ENCODE measurements around the gene DDX54.

DDX54 gene

GRCh38 chr12:113189361-113189760, 4.1 kb upstream of the DDX54 start:
- Histone ChIP-seq H3K14ac (ENCODE audit: low read length in 2 of 2) (no peak overlapping the region), H4K91ac (ENCODE audit: low read length) (no peak overlapping the region), H3K4me3 (ENCODE audit: insufficient read depth in 1 of 2, low read depth in 1 of 2, low read length in 2 of 2) (no peak overlapping the region), H3K4me1 (ENCODE audit: control insufficient read depth, insufficient read depth, low read depth, low read length) (peaks cover 25% of the 10 kb centered on the region), H3K79me1 (replicated peaks; ENCODE audit: low read length, poor library complexity, severe bottlenecking) (peaks cover 32% of the 10 kb centered on the region), H2AFZ (ENCODE audit: low read depth, low read length) (no peak overlapping the region), H3K36me3 (ENCODE audit: control insufficient read depth in 1 of 2, insufficient read depth in 2 of 2, low read depth in 1 of 2, low read length in 2 of 2) (peaks cover 27 to 32% of the 10 kb centered on the region in 2 experiments), H3K4me2 (ENCODE audit: low read length, poor library complexity, severe bottlenecking) (no peak overlapping the region), H2BK5ac (ENCODE audit: low read depth, low read length, poor library complexity, severe bottlenecking) (no peak overlapping the region), H3K9ac (ENCODE audit: low read length) (no peak overlapping the region), H2BK15ac (ENCODE audit: low read depth, poor library complexity, severe bottlenecking) (no peak overlapping the region), H3K9me3 (ENCODE audit: control insufficient read depth, low read length) (no peaks in the 10 kb centered on the region), H3K4ac (ENCODE audit: low read depth in 1 of 2, low read length in 2 of 2) (no peak overlapping the region), H3K27ac (ENCODE audit: low read length, poor library complexity, severe bottlenecking) (no peak overlapping the region), H4K8ac (ENCODE audit: low read length) (no peak overlapping the region), H2AK5ac (ENCODE audit: low read length, severe bottlenecking) (no peak overlapping the region), H3K18ac (ENCODE audit: low read depth in 1 of 2, low read length in 2 of 2) (no peak overlapping the region), H3K27me3 (ENCODE audit: control insufficient read depth in 1 of 2, insufficient read depth in 1 of 2, low read length in 2 of 2) (no peaks in the 10 kb centered on the region), H2BK12ac (ENCODE audit: low read length in 2 of 2) (no peak overlapping the region), H2BK120ac (ENCODE audit: low read depth, low read length) (no peak overlapping the region), H3K23ac (ENCODE audit: low read length in 2 of 2) (no peak overlapping the region)
- 100% methylated on average over 2 of the region's 2 CpGs for WGBS
- DNase-seq, result no peak

GRCh38 chr12:113186666-113187325, 1.5 kb upstream of the DDX54 start:
- no peak overlapping the region for H3K18ac ChIP-seq (ENCODE audit: low read depth in 1 of 2, low read length in 2 of 2)

GRCh38 chr12:113186033-113186365, 721 bp upstream of the DDX54 start:
- H3K4ac ChIP-seq (ENCODE audit: low read depth in 1 of 2, low read length in 2 of 2), result peak overlapping the region; percentile 46 to 85
- peak overlapping the region; percentile 50 for H2AK5ac ChIP-seq (ENCODE audit: low read length, severe bottlenecking)
- peak overlapping the region; percentile 90 for H2AFZ ChIP-seq (ENCODE audit: low read depth, low read length)
- peak; percentile 37 for DNase-seq
- peaks cover 28% of the 10 kb centered on the region for H3K79me1 ChIP-seq (replicated peaks; ENCODE audit: low read length, poor library complexity, severe bottlenecking)
- H2BK5ac ChIP-seq (ENCODE audit: low read depth, low read length, poor library complexity, severe bottlenecking), result peak overlapping the region; percentile 97
- H3K23ac ChIP-seq (ENCODE audit: low read length in 2 of 2), result peak overlapping the region in 1 of 2 experiments; percentile 60
- peak overlapping the region; percentile 16 for H4K8ac ChIP-seq (ENCODE audit: low read length)
- H3K18ac ChIP-seq (ENCODE audit: low read depth in 1 of 2, low read length in 2 of 2), result peak overlapping the region; percentile 67 to 98
- peak overlapping the region; percentile 96 for H3K9ac ChIP-seq (ENCODE audit: low read length)
- H3K9me3 ChIP-seq (ENCODE audit: control insufficient read depth, low read length), result no peaks in the 10 kb centered on the region
- peak overlapping the region; percentile 96 for H2BK120ac ChIP-seq (ENCODE audit: low read depth, low read length)
- H4K91ac ChIP-seq (ENCODE audit: low read length), result no peak overlapping the region
- H3K36me3 ChIP-seq (ENCODE audit: control insufficient read depth in 1 of 2, insufficient read depth in 2 of 2, low read depth in 1 of 2, low read length in 2 of 2), result peaks cover 17 to 18% of the 10 kb centered on the region in 2 experiments
- peak overlapping the region in 1 of 2 experiments; percentile 97 for H2BK12ac ChIP-seq (ENCODE audit: low read length in 2 of 2)
- H3K4me3 ChIP-seq (ENCODE audit: insufficient read depth in 1 of 2, low read depth in 1 of 2, low read length in 2 of 2), result peak overlapping the region; percentile 91 to 98
- 6% methylated on average over 11 of the region's 11 CpGs for WGBS
- peak overlapping the region in 1 of 2 experiments; percentile 90 for H3K14ac ChIP-seq (ENCODE audit: low read length in 2 of 2)
- no peaks in the 10 kb centered on the region for H3K27me3 ChIP-seq (ENCODE audit: control insufficient read depth in 1 of 2, insufficient read depth in 1 of 2, low read length in 2 of 2)
- H3K4me2 ChIP-seq (ENCODE audit: low read length, poor library complexity, severe bottlenecking), result peak overlapping the region; percentile 92
- H2BK15ac ChIP-seq (ENCODE audit: low read depth, poor library complexity, severe bottlenecking), result no peak overlapping the region
- H3K27ac ChIP-seq (ENCODE audit: low read length, poor library complexity, severe bottlenecking), result peak overlapping the region; percentile 41
- H3K4me1 ChIP-seq (ENCODE audit: control insufficient read depth, insufficient read depth, low read depth, low read length), result peaks cover 17% of the 10 kb centered on the region

More at GRCh38 chr12:113186666-113187325, 1.5 kb upstream of the DDX54 start:
- H3K9me3 ChIP-seq (ENCODE audit: control insufficient read depth, low read length), result no peaks in the 10 kb centered on the region
- no peak overlapping the region for H2BK120ac ChIP-seq (ENCODE audit: low read depth, low read length)
- H3K4me3 ChIP-seq (ENCODE audit: insufficient read depth in 1 of 2, low read depth in 1 of 2, low read length in 2 of 2), result peak overlapping the region in 1 of 2 experiments; percentile 98
- H2BK12ac ChIP-seq (ENCODE audit: low read length in 2 of 2), result peak overlapping the region in 1 of 2 experiments; percentile 45
- peaks cover 36% of the 10 kb centered on the region for H3K79me1 ChIP-seq (replicated peaks; ENCODE audit: low read length, poor library complexity, severe bottlenecking)
- peak overlapping the region; percentile 92 for H3K4me2 ChIP-seq (ENCODE audit: low read length, poor library complexity, severe bottlenecking)
- no peak overlapping the region for H2AFZ ChIP-seq (ENCODE audit: low read depth, low read length)
- peak overlapping the region in 1 of 2 experiments; percentile 56 for H3K4ac ChIP-seq (ENCODE audit: low read depth in 1 of 2, low read length in 2 of 2)
- peaks cover 24 to 25% of the 10 kb centered on the region in 2 experiments for H3K36me3 ChIP-seq (ENCODE audit: control insufficient read depth in 1 of 2, insufficient read depth in 2 of 2, low read depth in 1 of 2, low read length in 2 of 2)
- no peak for DNase-seq
- peak overlapping the region; percentile 96 for H3K9ac ChIP-seq (ENCODE audit: low read length)
- WGBS, result 89% methylated on average over 14 of the region's 16 CpGs
- H3K27me3 ChIP-seq (ENCODE audit: control insufficient read depth in 1 of 2, insufficient read depth in 1 of 2, low read length in 2 of 2), result no peaks in the 10 kb centered on the region
- H3K4me1 ChIP-seq (ENCODE audit: control insufficient read depth, insufficient read depth, low read depth, low read length), result peaks cover 18% of the 10 kb centered on the region
- H4K91ac ChIP-seq (ENCODE audit: low read length), result peak overlapping the region; percentile 53
- no peak overlapping the region for H4K8ac ChIP-seq (ENCODE audit: low read length)
- no peak overlapping the region for H2BK15ac ChIP-seq (ENCODE audit: low read depth, poor library complexity, severe bottlenecking)
- H3K23ac ChIP-seq (ENCODE audit: low read length in 2 of 2), result peak overlapping the region in 1 of 2 experiments; percentile 23
- no peak overlapping the region for H3K27ac ChIP-seq (ENCODE audit: low read length, poor library complexity, severe bottlenecking)
- H3K14ac ChIP-seq (ENCODE audit: low read length in 2 of 2), result no peak overlapping the region
- peak overlapping the region; percentile 8 for H2AK5ac ChIP-seq (ENCODE audit: low read length, severe bottlenecking)
- no peak overlapping the region for H2BK5ac ChIP-seq (ENCODE audit: low read depth, low read length, poor library complexity, severe bottlenecking)

- Histone ChIP-seq H2BK12ac (ENCODE audit: low read length in 2 of 2) (peak overlapping the region in 1 of 2 experiments; percentile 29), H2AFZ (ENCODE audit: low read depth, low read length) (peak overlapping the region; percentile 90), H3K9ac (ENCODE audit: low read length) (peak overlapping the region; percentile 96), H3K36me3 (ENCODE audit: control insufficient read depth in 1 of 2, insufficient read depth in 2 of 2, low read depth in 1 of 2, low read length in 2 of 2) (peaks cover 22 to 23% of the 10 kb centered on the region in 2 experiments), H3K27ac (ENCODE audit: low read length, poor library complexity, severe bottlenecking) (peak overlapping the region; percentile 65), H3K18ac (ENCODE audit: low read depth in 1 of 2, low read length in 2 of 2) (peak overlapping the region; percentile 67 to 98), H2BK120ac (ENCODE audit: low read depth, low read length) (peak overlapping the region; percentile 96), H3K4me2 (ENCODE audit: low read length, poor library complexity, severe bottlenecking) (peak overlapping the region; percentile 47), H3K14ac (ENCODE audit: low read length in 2 of 2) (peak overlapping the region in 1 of 2 experiments; percentile 85), H3K27me3 (ENCODE audit: control insufficient read depth in 1 of 2, insufficient read depth in 1 of 2, low read length in 2 of 2) (no peaks in the 10 kb centered on the region), H3K9me3 (ENCODE audit: control insufficient read depth, low read length) (no peaks in the 10 kb centered on the region), H3K4ac (ENCODE audit: low read depth in 1 of 2, low read length in 2 of 2) (peak overlapping the region in 1 of 2 experiments; percentile 85), H2AK5ac (ENCODE audit: low read length, severe bottlenecking) (no peak overlapping the region), H4K8ac (ENCODE audit: low read length) (peak overlapping the region; percentile 30), H4K91ac (ENCODE audit: low read length) (peak overlapping the region; percentile 92), H3K4me1 (ENCODE audit: control insufficient read depth, insufficient read depth, low read depth, low read length) (peaks cover 18% of the 10 kb centered on the region), H3K23ac (ENCODE audit: low read length in 2 of 2) (peak overlapping the region in 1 of 2 experiments; percentile 66), H2BK5ac (ENCODE audit: low read depth, low read length, poor library complexity, severe bottlenecking) (peak overlapping the region; percentile 33), H3K4me3 (ENCODE audit: insufficient read depth in 1 of 2, low read depth in 1 of 2, low read length in 2 of 2) (peak overlapping the region; percentile 91 to 98), H3K79me1 (replicated peaks; ENCODE audit: low read length, poor library complexity, severe bottlenecking) (peaks cover 32% of the 10 kb centered on the region), H2BK15ac (ENCODE audit: low read depth, poor library complexity, severe bottlenecking) (no peak overlapping the region)
- peak; percentile 94 for DNase-seq
- WGBS, result 1% methylated on average over 20 of the region's 20 CpGs
Observed at GRCh38 chr12:113184900-113185179, 438 bp downstream of the DDX54 start.

Data from mesenchymal stem cell (in vitro differentiated cells and primary cell).